Brain microvascular endothelial cell (primary cell): ENCODE data around the gene MUC6.

ENCODE experiments used
- DNase-seq: peaks from one replicate; pipeline ENCODE4 v3.0.0-alpha.2; 2020
- H3K27ac ChIP-seq: fragments of 250-450 bp; sonication (Bioruptor Pico); 2 replicates; pipeline ENCODE4 v1.5.1; 2020; ENCODE audit warnings: mild to moderate bottlenecking, moderate library complexity
- H3K27me3 ChIP-seq: fragments of 250-450 bp; sonication (Bioruptor Pico); replicated peaks from 2 replicates; pipeline ENCODE4 v1.5.1; 2020; ENCODE audit warnings: mild to moderate bottlenecking
- H3K36me3 ChIP-seq: fragments of 250-450 bp; sonication (Bioruptor Pico); replicated peaks from 2 replicates; pipeline ENCODE4 v1.5.1; 2020; ENCODE audit warnings: mild to moderate bottlenecking
- H3K4me3 ChIP-seq: 2 replicates; pipeline ENCODE4 v1.5.1; 2011; ENCODE audit warnings: low read depth, mild to moderate bottlenecking, control low read depth, low read length, moderate library complexity
- CTCF ChIP-seq: IDR thresholded peaks from 2 replicates; pipeline ENCODE4 v1.5.1; 2011; ENCODE audit warnings: low read depth, mild to moderate bottlenecking, moderate library complexity, low read length, control low read depth, inconsistent platforms; ENCODE audit errors: missing control alignments
- in situ Hi-C: cut with HindIII; loops from 2 replicates; pipeline ENCODE4 v1.10.0; 2017; ENCODE audit warnings: low sequenced_read_pairs, low pct_ligation_motif_present

The MUC6 gene

GRCh38 chr11:1073261-1073724 lies 36.8 kb upstream of the MUC6 start:
- no peaks in the 10 kb centered on the region for H3K27me3 ChIP-seq
- DNase-seq = peak; percentile 17
- in situ Hi-C loops = no loop called here
- H3K27ac ChIP-seq = no peak overlapping the region
- no peak overlapping the region for H3K4me3 ChIP-seq
- no peak for TF ChIP-seq CTCF
- no peaks in the 10 kb centered on the region for H3K36me3 ChIP-seq

DNA sequence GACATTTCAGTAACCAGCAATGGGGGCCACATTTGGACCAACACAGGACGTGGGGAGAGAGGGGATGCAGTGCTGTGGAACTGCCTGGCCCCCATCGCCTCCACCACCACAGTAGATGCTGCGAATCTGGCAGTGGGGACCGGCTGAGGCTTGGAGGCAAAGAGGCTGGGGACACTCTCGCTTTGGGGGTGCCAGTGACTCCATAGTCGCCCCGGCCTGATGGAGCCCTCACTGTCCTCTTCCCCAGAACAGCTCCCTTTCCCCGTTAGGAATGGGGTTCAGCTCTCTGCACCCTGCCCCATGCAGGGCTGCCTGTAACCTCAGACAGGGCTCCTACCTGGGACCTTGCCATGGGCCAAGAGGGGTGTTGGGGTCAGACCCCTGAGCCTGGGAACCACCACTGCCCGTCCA lies 36.3 kb upstream of the MUC6 start:
- no peaks in the 10 kb centered on the region for H3K27me3 ChIP-seq
- no peak for TF ChIP-seq CTCF
- no peak overlapping the region for H3K4me3 ChIP-seq
- DNase-seq = no peak
- no peak overlapping the region for H3K27ac ChIP-seq
- no peaks in the 10 kb centered on the region for H3K36me3 ChIP-seq
- in situ Hi-C loops = no loop called here

DNA sequence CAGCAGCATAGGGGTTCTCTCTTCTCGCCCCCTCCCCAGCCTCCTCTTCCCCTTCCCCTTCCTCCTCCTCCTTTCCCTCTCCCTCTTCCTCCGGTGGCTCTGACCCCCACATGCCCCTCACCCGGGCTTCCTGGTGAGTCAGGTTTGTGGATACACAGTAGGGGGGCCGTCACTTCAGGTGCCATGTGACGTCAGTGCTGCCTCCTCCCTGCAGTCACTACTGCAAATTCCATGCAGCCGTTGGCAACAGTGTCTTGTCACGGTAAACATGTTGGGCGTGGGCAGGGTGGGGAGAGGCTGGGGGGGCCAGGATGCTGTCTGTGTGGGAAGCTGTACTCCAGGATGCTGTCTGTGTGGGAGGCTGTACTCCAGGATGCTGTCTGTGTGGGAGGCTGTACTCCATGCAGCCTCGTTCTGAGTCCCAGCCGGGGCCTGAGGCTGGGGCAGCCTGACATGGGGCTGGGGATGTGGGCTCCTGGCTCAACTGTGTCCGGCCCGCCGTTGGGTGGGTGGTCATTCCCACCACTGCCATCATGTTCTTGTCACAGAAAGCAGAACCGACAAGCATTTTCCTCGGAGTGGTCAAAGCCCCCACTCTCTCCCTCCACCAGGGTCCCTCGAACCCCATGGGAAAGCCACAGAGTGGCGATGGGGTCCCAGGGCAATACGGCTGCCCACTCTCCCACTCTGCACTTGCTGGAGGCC lies 35.8 kb upstream of the MUC6 start:
- Histone ChIP-seq H3K27me3 (no peaks in the 10 kb centered on the region), H3K36me3 (no peaks in the 10 kb centered on the region), H3K27ac (no peak overlapping the region), H3K4me3 (no peak overlapping the region)
- peak; percentile 74 for DNase-seq
- no peak for TF ChIP-seq CTCF
- in situ Hi-C loops = no loop called here

DNA sequence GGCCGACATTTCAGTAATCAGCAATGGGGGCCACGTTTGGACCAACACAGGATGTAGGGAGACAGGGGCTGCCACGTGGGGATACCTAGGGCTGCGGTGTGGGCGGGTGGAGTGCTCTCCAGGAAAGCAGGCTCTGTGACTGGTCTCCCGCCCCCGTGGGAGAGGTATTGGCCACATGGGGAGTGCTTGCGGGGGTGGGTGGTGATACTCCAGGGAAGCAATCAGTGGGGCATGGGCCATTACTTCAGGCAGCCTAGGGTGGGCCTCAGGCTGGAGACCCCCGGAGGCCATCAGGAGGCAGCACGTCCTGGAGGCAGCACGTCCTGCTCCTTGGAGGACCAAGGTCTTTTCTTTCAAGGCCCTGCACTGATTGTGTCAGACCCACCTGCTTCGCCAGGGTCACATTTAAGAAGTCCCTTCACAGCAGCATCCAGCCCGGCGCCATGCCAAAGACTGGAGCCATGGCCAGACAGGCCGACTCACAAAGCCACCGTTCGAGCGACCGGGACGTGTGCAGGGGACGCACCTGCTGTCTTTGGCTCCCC lies 35.1 kb upstream of the MUC6 start:
- Histone ChIP-seq H3K36me3 (no peaks in the 10 kb centered on the region), H3K27ac (no peak overlapping the region), H3K4me3 (no peak overlapping the region), H3K27me3 (no peaks in the 10 kb centered on the region)
- DNase-seq = no peak
- TF ChIP-seq CTCF = no peak
- in situ Hi-C loops = no loop called here

DNA sequence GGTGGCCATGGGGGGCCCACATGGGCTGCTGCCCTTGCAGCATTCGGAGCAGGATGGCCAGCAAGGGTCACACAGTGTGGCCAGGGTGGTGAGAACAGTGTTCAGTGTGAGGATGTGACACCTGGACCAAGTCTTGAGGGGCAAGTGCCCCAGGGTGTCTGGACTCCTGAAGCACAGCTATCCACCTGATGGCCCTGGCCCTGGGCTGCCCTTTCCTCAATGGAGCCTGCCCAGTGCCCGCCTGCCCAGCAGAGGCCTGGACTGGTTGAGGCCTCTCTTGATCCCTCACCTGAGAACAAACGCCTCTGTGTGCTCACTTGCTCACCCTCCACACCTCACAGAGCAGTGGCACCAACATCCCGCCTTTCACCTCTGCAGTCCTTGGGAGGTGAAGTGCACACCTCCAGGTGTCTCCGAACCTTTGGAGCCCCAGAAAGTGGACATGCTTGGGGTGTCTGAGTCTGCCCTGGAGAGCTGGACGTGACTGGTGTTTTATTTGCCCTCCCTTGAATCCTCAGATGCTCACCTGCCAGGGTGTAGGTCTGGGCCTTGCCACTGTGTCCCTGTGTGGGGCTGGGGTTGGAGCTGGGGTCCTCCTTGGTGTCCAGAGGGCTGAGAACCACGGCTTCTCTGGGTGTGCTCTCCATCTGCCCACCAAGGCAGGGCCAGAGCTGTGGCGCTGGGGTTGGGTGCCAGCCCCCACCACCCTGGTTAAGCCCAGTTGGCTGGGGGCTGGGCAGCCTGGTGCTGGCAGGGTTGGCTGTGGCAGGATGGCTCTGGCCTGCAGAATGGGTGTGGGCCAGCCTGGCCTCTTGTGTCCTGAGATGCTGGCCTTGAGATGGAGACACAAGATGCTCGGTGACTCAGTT lies 34.3 kb upstream of the MUC6 start:
- no peak overlapping the region for H3K4me3 ChIP-seq
- no peak for TF ChIP-seq CTCF

More for the DNA sequence above, 34.3 kb upstream of the MUC6 start:
- no peak for DNase-seq
- in situ Hi-C loops = no loop called here
- Histone ChIP-seq H3K27me3 (no peaks in the 10 kb centered on the region), H3K27ac (no peak overlapping the region), H3K36me3 (no peaks in the 10 kb centered on the region)
